HEK293 (cell line): ENCODE results near the gene TMEFF1.

Source experiments
- EGR2 ChIP-seq: fragments of 450-650 bp; formaldehyde crosslinking; IDR thresholded peaks from 2 replicates; pipeline ENCODE4 v1.5.1; 2016; ENCODE audit warnings: low read depth, missing biosample characterization, missing genetic modification characterization
- GLIS2 ChIP-seq: fragments of 450-650 bp; formaldehyde crosslinking; IDR thresholded peaks from 2 replicates; pipeline ENCODE4 v1.5.1; 2016; ENCODE audit warnings: missing biosample characterization, missing genetic modification characterization
- HOXD13 ChIP-seq: sonication (generic); formaldehyde crosslinking; IDR thresholded peaks from 2 replicates; pipeline ENCODE4 v1.8.0; 2022; ENCODE audit warnings: missing genetic modification reagents, borderline replicate concordance
- KLF1 ChIP-seq: fragments of 450-650 bp; formaldehyde crosslinking; IDR thresholded peaks from 2 replicates; pipeline ENCODE4 v1.5.1; 2016; ENCODE audit warnings: missing biosample characterization, missing genetic modification characterization
- MZF1 ChIP-seq: fragments of 450-650 bp; formaldehyde crosslinking; IDR thresholded peaks from 2 replicates; pipeline ENCODE4 v1.5.1; 2017; ENCODE audit warnings: missing biosample characterization, missing genetic modification characterization, borderline replicate concordance
- OVOL3 ChIP-seq: fragments of 450-650 bp; formaldehyde crosslinking; IDR thresholded peaks from 2 replicates; pipeline ENCODE4 v1.5.1; 2016; ENCODE audit warnings: missing biosample characterization, missing genetic modification characterization
- ZBTB21 ChIP-seq: fragments of 450-650 bp; formaldehyde crosslinking; IDR thresholded peaks from 2 replicates; pipeline ENCODE4 v1.5.1; 2017; ENCODE audit warnings: missing biosample characterization, missing genetic modification characterization
- ZFP37 ChIP-seq: fragments of 450-650 bp; formaldehyde crosslinking; IDR thresholded peaks from 2 replicates; pipeline ENCODE4 v1.5.1; 2016; ENCODE audit warnings: missing biosample characterization, missing genetic modification characterization
- ZNF132 ChIP-seq: fragments of 450-650 bp; formaldehyde crosslinking; IDR thresholded peaks from 2 replicates; pipeline ENCODE4 v1.5.1; 2017; ENCODE audit warnings: missing biosample characterization, missing genetic modification characterization, borderline replicate concordance
- ZNF174 ChIP-seq: fragments of 450-650 bp; formaldehyde crosslinking; IDR thresholded peaks from 2 replicates; pipeline ENCODE4 v1.5.0; 2017; ENCODE audit warnings: missing biosample characterization, mild to moderate bottlenecking, missing genetic modification characterization
- ZNF175 ChIP-seq: fragments of 450-650 bp; formaldehyde crosslinking; IDR thresholded peaks from 2 replicates; pipeline ENCODE4 v1.5.1; 2016; ENCODE audit warnings: missing biosample characterization, missing genetic modification characterization
- ZNF211 ChIP-seq: fragments of 450-650 bp; formaldehyde crosslinking; IDR thresholded peaks from 2 replicates; pipeline ENCODE4 v1.5.1; 2016; ENCODE audit warnings: low read depth, missing biosample characterization, missing genetic modification characterization
- ZNF248 ChIP-seq: fragments of 450-650 bp; formaldehyde crosslinking; IDR thresholded peaks from 2 replicates; pipeline ENCODE4 v1.5.1; 2017; ENCODE audit warnings: missing biosample characterization, missing genetic modification characterization
- ZNF600 ChIP-seq: fragments of 450-650 bp; formaldehyde crosslinking; IDR thresholded peaks from 2 replicates; pipeline ENCODE4 v1.5.1; 2016; ENCODE audit warnings: missing biosample characterization, missing genetic modification characterization
- ZNF670 ChIP-seq: fragments of 450-650 bp; formaldehyde crosslinking; IDR thresholded peaks from 2 replicates; pipeline ENCODE4 v1.5.1; 2016; ENCODE audit warnings: missing biosample characterization, missing genetic modification characterization, low read depth
- ZNF776 ChIP-seq: fragments of 450-650 bp; formaldehyde crosslinking; IDR thresholded peaks from 2 replicates; pipeline ENCODE4 v1.5.0; 2017; ENCODE audit warnings: missing biosample characterization, missing genetic modification characterization, borderline replicate concordance
- ZNF792 ChIP-seq: fragments of 450-650 bp; formaldehyde crosslinking; IDR thresholded peaks from 2 replicates; pipeline ENCODE4 v1.5.1; 2016; ENCODE audit warnings: missing biosample characterization, missing genetic modification characterization
- ZNF837 ChIP-seq: fragments of 450-650 bp; formaldehyde crosslinking; IDR thresholded peaks from 2 replicates; pipeline ENCODE4 v1.5.1; 2016; ENCODE audit warnings: missing biosample characterization, missing genetic modification characterization
- ZNF843 ChIP-seq: fragments of 450-650 bp; formaldehyde crosslinking; IDR thresholded peaks from 2 replicates; pipeline ENCODE4 v1.5.1; 2016; ENCODE audit warnings: missing biosample characterization, missing genetic modification characterization
- TF ChIP-seq, protein P1 (sequence below): fragments of 450-650 bp; formaldehyde crosslinking; IDR thresholded peaks from 2 replicates; pipeline ENCODE4 v1.5.1; 2016; ENCODE audit warnings: missing biosample characterization, missing genetic modification characterization
- TF ChIP-seq, protein P2 (sequence below): fragments of 450-650 bp; formaldehyde crosslinking; IDR thresholded peaks from 2 replicates; pipeline ENCODE4 v1.5.1; 2016; ENCODE audit warnings: missing biosample characterization, missing genetic modification characterization, borderline replicate concordance
- TF ChIP-seq, protein P3 (sequence below): fragments of 450-650 bp; formaldehyde crosslinking; IDR thresholded peaks from 2 replicates; pipeline ENCODE4 v1.5.1; 2016; ENCODE audit warnings: missing biosample characterization, missing genetic modification characterization
- TF ChIP-seq, protein P4 (sequence below): fragments of 450-650 bp; formaldehyde crosslinking; IDR thresholded peaks from 2 replicates; pipeline ENCODE4 v1.5.1; 2016; ENCODE audit warnings: missing biosample characterization, missing genetic modification characterization
- TF ChIP-seq, protein P5 (sequence below): fragments of 450-650 bp; formaldehyde crosslinking; IDR thresholded peaks from 2 replicates; pipeline ENCODE4 v1.5.1; 2016; ENCODE audit warnings: missing biosample characterization, missing genetic modification characterization, low read depth

The TMEFF1 gene

DNA sequence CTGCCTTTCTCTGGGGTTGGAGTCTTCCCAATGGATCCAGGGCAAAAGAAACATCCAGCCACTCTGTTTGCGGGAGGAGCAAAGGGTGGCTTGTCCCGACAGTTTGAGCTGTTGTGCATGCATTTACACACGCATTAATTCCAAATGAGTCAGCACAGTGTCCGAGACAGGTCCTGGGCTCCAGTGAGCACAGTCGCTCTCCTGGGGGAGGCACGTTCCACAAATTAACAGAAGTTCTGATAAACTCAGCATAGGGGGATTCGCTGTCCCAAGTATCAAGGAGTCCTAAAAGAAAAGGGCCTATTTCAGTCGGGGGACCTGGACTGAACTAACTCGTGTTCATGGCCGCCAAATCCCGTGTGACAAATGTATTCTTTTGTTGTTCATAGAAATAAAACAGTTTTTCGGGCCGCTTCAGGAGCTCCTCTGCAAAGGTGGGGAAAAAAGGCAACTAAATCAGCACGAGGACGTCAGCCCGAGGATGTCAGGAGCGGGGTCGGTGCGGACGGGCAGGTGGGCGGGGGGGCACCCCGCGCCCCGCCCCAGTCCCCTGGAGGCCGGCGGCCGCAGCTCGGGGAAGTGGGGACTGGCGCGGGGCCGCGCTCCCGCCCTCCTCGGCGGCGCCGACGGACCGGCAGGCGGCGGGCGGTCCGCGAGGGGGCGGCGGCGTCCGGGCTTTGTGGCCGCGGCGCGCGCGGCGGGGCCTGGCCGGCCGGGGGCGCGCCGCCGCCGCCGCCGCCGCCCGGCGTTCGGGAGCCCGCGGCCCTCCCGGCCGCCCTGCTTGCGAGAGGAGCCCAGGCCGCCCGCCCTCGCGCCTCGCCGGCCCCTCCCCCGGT, 46.2 kb upstream of the TMEFF1 start, which contains the start of gene MSANTD3 (continued):
- TF ChIP-seq, protein P1, sequence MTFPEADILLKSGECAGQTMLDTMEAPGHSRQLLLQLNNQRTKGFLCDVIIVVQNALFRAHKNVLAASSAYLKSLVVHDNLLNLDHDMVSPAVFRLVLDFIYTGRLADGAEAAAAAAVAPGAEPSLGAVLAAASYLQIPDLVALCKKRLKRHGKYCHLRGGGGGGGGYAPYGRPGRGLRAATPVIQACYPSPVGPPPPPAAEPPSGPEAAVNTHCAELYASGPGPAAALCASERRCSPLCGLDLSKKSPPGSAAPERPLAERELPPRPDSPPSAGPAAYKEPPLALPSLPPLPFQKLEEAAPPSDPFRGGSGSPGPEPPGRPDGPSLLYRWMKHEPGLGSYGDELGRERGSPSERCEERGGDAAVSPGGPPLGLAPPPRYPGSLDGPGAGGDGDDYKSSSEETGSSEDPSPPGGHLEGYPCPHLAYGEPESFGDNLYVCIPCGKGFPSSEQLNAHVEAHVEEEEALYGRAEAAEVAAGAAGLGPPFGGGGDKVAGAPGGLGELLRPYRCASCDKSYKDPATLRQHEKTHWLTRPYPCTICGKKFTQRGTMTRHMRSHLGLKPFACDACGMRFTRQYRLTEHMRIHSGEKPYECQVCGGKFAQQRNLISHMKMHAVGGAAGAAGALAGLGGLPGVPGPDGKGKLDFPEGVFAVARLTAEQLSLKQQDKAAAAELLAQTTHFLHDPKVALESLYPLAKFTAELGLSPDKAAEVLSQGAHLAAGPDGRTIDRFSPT (tag by site-specific recombination): no peak
- TF ChIP-seq GLIS2 (tag by site-specific recombination) (0 out of 2 replicates have a peak, but pooled peaks have one; percentile 30), ZNF843 (no peak), ZNF600 (tag by site-specific recombination) (peak; percentile 79; the same call in 1 of the 2 replicates), ZNF776 (tag by site-specific recombination) (no peak), ZNF174 (tag by site-specific recombination) (no peak), ZFP37 (tag by site-specific recombination) (0 out of 2 replicates have a peak, but pooled peaks have one; percentile 33), ZNF211 (tag by site-specific recombination) (no peak), EGR2 (tag by site-specific recombination) (no peak), ZNF670 (tag by site-specific recombination) (no peak), ZNF132 (tag by site-specific recombination) (no peak), ZNF792 (tag by site-specific recombination) (no peak), ZBTB21 (tag by site-specific recombination) (no peak), KLF1 (tag by site-specific recombination) (no peak), ZNF248 (no peak), OVOL3 (no peak), HOXD13 (no peak), MZF1 (tag by site-specific recombination) (peak; percentile 92; the same call in 1 of the 2 replicates), ZNF837 (tag by site-specific recombination) (no peak), ZNF175 (tag by site-specific recombination) (no peak)
- TF ChIP-seq, protein P2, sequence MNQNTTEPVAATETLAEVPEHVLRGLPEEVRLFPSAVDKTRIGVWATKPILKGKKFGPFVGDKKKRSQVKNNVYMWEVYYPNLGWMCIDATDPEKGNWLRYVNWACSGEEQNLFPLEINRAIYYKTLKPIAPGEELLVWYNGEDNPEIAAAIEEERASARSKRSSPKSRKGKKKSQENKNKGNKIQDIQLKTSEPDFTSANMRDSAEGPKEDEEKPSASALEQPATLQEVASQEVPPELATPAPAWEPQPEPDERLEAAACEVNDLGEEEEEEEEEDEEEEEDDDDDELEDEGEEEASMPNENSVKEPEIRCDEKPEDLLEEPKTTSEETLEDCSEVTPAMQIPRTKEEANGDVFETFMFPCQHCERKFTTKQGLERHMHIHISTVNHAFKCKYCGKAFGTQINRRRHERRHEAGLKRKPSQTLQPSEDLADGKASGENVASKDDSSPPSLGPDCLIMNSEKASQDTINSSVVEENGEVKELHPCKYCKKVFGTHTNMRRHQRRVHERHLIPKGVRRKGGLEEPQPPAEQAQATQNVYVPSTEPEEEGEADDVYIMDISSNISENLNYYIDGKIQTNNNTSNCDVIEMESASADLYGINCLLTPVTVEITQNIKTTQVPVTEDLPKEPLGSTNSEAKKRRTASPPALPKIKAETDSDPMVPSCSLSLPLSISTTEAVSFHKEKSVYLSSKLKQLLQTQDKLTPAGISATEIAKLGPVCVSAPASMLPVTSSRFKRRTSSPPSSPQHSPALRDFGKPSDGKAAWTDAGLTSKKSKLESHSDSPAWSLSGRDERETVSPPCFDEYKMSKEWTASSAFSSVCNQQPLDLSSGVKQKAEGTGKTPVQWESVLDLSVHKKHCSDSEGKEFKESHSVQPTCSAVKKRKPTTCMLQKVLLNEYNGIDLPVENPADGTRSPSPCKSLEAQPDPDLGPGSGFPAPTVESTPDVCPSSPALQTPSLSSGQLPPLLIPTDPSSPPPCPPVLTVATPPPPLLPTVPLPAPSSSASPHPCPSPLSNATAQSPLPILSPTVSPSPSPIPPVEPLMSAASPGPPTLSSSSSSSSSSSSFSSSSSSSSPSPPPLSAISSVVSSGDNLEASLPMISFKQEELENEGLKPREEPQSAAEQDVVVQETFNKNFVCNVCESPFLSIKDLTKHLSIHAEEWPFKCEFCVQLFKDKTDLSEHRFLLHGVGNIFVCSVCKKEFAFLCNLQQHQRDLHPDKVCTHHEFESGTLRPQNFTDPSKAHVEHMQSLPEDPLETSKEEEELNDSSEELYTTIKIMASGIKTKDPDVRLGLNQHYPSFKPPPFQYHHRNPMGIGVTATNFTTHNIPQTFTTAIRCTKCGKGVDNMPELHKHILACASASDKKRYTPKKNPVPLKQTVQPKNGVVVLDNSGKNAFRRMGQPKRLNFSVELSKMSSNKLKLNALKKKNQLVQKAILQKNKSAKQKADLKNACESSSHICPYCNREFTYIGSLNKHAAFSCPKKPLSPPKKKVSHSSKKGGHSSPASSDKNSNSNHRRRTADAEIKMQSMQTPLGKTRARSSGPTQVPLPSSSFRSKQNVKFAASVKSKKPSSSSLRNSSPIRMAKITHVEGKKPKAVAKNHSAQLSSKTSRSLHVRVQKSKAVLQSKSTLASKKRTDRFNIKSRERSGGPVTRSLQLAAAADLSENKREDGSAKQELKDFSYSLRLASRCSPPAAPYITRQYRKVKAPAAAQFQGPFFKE: no peak
- TF ChIP-seq, protein P3, sequence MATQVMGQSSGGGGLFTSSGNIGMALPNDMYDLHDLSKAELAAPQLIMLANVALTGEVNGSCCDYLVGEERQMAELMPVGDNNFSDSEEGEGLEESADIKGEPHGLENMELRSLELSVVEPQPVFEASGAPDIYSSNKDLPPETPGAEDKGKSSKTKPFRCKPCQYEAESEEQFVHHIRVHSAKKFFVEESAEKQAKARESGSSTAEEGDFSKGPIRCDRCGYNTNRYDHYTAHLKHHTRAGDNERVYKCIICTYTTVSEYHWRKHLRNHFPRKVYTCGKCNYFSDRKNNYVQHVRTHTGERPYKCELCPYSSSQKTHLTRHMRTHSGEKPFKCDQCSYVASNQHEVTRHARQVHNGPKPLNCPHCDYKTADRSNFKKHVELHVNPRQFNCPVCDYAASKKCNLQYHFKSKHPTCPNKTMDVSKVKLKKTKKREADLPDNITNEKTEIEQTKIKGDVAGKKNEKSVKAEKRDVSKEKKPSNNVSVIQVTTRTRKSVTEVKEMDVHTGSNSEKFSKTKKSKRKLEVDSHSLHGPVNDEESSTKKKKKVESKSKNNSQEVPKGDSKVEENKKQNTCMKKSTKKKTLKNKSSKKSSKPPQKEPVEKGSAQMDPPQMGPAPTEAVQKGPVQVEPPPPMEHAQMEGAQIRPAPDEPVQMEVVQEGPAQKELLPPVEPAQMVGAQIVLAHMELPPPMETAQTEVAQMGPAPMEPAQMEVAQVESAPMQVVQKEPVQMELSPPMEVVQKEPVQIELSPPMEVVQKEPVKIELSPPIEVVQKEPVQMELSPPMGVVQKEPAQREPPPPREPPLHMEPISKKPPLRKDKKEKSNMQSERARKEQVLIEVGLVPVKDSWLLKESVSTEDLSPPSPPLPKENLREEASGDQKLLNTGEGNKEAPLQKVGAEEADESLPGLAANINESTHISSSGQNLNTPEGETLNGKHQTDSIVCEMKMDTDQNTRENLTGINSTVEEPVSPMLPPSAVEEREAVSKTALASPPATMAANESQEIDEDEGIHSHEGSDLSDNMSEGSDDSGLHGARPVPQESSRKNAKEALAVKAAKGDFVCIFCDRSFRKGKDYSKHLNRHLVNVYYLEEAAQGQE (tag by site-specific recombination): no peak
- TF ChIP-seq, protein P4, sequence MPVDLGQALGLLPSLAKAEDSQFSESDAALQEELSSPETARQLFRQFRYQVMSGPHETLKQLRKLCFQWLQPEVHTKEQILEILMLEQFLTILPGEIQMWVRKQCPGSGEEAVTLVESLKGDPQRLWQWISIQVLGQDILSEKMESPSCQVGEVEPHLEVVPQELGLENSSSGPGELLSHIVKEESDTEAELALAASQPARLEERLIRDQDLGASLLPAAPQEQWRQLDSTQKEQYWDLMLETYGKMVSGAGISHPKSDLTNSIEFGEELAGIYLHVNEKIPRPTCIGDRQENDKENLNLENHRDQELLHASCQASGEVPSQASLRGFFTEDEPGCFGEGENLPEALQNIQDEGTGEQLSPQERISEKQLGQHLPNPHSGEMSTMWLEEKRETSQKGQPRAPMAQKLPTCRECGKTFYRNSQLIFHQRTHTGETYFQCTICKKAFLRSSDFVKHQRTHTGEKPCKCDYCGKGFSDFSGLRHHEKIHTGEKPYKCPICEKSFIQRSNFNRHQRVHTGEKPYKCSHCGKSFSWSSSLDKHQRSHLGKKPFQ: no peak
- TF ChIP-seq, protein P5, sequence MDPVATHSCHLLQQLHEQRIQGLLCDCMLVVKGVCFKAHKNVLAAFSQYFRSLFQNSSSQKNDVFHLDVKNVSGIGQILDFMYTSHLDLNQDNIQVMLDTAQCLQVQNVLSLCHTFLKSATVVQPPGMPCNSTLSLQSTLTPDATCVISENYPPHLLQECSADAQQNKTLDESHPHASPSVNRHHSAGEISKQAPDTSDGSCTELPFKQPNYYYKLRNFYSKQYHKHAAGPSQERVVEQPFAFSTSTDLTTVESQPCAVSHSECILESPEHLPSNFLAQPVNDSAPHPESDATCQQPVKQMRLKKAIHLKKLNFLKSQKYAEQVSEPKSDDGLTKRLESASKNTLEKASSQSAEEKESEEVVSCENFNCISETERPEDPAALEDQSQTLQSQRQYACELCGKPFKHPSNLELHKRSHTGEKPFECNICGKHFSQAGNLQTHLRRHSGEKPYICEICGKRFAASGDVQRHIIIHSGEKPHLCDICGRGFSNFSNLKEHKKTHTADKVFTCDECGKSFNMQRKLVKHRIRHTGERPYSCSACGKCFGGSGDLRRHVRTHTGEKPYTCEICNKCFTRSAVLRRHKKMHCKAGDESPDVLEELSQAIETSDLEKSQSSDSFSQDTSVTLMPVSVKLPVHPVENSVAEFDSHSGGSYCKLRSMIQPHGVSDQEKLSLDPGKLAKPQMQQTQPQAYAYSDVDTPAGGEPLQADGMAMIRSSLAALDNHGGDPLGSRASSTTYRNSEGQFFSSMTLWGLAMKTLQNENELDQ (tag by site-specific recombination): no peak
